HG03064 (cell line): ENCODE data around the gene NCOA5.
"Not testable (repeated sequence)": the region's sequence is repeated elsewhere in the genome, so short reads cannot be mapped to it uniquely, and the experiment has no call there.

Experiments
- ATAC-seq: cut with Tn5 transposase; IDR thresholded peaks from one replicate; pipeline ENCODE4 v1.9.1; 2021; ENCODE audit warnings: low read depth; ENCODE audit not compliant: unreplicated experiment

The NCOA5 gene

GRCh38 chr20:46093531-46093930 lies 3.8 kb upstream of the NCOA5 start:
- no peak for ATAC-seq

GRCh38 chr20:46091622-46092535 lies 2.1 kb upstream of the NCOA5 start:
- not testable (repeated sequence) for ATAC-seq

- peak; percentile 17 for ATAC-seq
Measured at GRCh38 chr20:46089167-46089416, 670 bp downstream of the NCOA5 start.

- peak; percentile 8 for ATAC-seq
Measured at GRCh38 chr20:46088409-46089166, 1.2 kb downstream of the NCOA5 start.

- ATAC-seq = no peak
Measured at GRCh38 chr20:46087161-46087560, 2.6 kb downstream of the NCOA5 start.

GRCh38 chr20:46085179-46085851 lies 4.4 kb downstream of the NCOA5 start:
- no peak for ATAC-seq

GRCh38 chr20:46084805-46085178 lies 5.0 kb downstream of the NCOA5 start:
- no peak for ATAC-seq

- no peak for ATAC-seq
Measured at GRCh38 chr20:46083531-46084061, 6.2 kb downstream of the NCOA5 start.

GRCh38 chr20:46083101-46083500 lies 6.7 kb downstream of the NCOA5 start:
- ATAC-seq = no peak

- no peak for ATAC-seq
Measured at GRCh38 chr20:46081074-46081473, 8.7 kb downstream of the NCOA5 start.

- no peak for ATAC-seq
Measured at GRCh38 chr20:46078954-46079353, 10.8 kb downstream of the NCOA5 start.

GRCh38 chr20:46077642-46078305 lies 12.0 kb downstream of the NCOA5 start:
- no peak for ATAC-seq

GRCh38 chr20:46076806-46077205 lies 13.0 kb downstream of the NCOA5 start:
- ATAC-seq = no peak

GRCh38 chr20:46074006-46074405 lies 15.8 kb downstream of the NCOA5 start:
- no peak for ATAC-seq

GRCh38 chr20:46073443-46073842 lies 16.3 kb downstream of the NCOA5 start:
- ATAC-seq = no peak

GRCh38 chr20:46073024-46073423 lies 16.7 kb downstream of the NCOA5 start:
- ATAC-seq = no peak

GRCh38 chr20:46071573-46071972 lies 18.2 kb downstream of the NCOA5 start:
- ATAC-seq = no peak

GRCh38 chr20:46070215-46070900 lies 19.4 kb downstream of the NCOA5 start:
- ATAC-seq = no peak

GRCh38 chr20:46065691-46066090 lies 24.1 kb downstream of the NCOA5 start:
- no peak for ATAC-seq

GRCh38 chr20:46065006-46065405 lies 24.8 kb downstream of the NCOA5 start:
- ATAC-seq = no peak
